Vagina (tissue), 2 donors: Measurements from ENCODE around the gene NT5DC4. TPM values are rescaled to one million over a fixed set of nuclear protein-coding genes. Genes with fewer than 3 reads are reported as not detected.

Source experiments
- DNase-seq, 2 donors: peaks; one replicate each; pipeline ENCODE4 v3.0.0-alpha.2; 2017; ENCODE audit errors: extremely low spot score in 2 of 2
- H3K27ac ChIP-seq: fragments of 200-600 bp; sonication (generic); one replicate; pipeline ENCODE4 v1.5.1; 2019
- H3K27me3 ChIP-seq: fragments of 200-600 bp; sonication (generic); one replicate; pipeline ENCODE4 v1.5.1; 2019
- H3K36me3 ChIP-seq, 2 donors: fragments of 200-600 bp; sonication (generic); one replicate each; pipeline ENCODE4 v1.5.1; 2017 to 2019
- H3K4me1 ChIP-seq: fragments of 200-600 bp; sonication (generic); one replicate; pipeline ENCODE4 v1.5.1; 2019
- H3K4me3 ChIP-seq, 2 donors: fragments of 200-600 bp; sonication (generic); 1 replicate in 1 of 2; 2 replicates in 1 of 2; pipeline ENCODE4 v1.5.1; 2016 to 2019
- H3K9me3 ChIP-seq: fragments of 200-600 bp; sonication (generic); one replicate; pipeline ENCODE4 v1.5.1; 2019
- POLR2A ChIP-seq, 2 donors: fragments of 450-650 bp; IDR thresholded peaks; one replicate each; pipeline ENCODE4 v1.6.1; 2017; ENCODE audit warnings: antibody characterized with exemption in 2 of 2, mild to moderate bottlenecking in 2 of 2, moderate library complexity in 2 of 2
- POLR2AphosphoS5 ChIP-seq, 2 donors: sonication (generic); formaldehyde crosslinking; IDR thresholded peaks; one replicate each; pipeline ENCODE4 v1.9.0; 2017; ENCODE audit warnings: antibody characterized with exemption in 2 of 2, mild to moderate bottlenecking in 2 of 2, low read depth in 1 of 2; ENCODE audit not compliant: insufficient read depth in 1 of 2
- intact Hi-C: fragments of 100-400 bp; cut with DNase I; formaldehyde crosslinking; loops from one replicate; pipeline ENCODE4 v1.15.1; 2023
- total RNA-seq: library from RNA; depleted of rRNA; stranded (reverse); fragments of >200 nt; gene quantifications from one replicate; pipeline ENCODE4 v1.2.3, GENCODE V29; 2016
- TF ChIP-seq, protein P1 (sequence below), 3 experiments: fragments of 450-650 bp in 2 of 3; fragments of 200-600 bp in 1 of 3; sonication (generic) in 1 of 3; IDR thresholded peaks; one replicate each; pipeline ENCODE4 v1.5.1; 2017 to 2019; ENCODE audit warnings: antibody characterized with exemption in 3 of 3, mild to moderate bottlenecking in 2 of 3, moderate library complexity in 2 of 3

NT5DC4 gene
- total RNA-seq, 1 donor from 2014 or later: not detected

DNA sequence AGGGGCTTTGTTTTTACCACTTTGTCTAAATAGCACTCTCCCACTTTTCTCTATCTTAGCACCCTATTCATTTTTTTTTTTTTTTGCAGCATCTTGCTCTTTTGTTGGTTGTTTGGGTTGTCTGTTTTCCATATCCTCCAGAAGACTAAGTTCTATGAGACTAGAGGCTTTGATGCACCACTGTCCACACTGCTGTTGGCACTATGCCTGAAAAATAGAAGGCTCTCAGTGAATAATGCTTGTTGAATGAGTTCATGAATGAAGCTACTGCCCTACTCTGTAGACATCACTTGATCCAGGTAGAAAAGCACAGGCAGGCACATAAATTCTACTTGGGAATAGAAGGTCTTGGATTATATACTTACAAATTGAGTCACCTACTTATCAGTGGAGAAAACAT lies 56.2 kb downstream of the NT5DC4 start:
- H3K9me3 ChIP-seq: no peaks in the 10 kb centered on the region
- no peak overlapping the region for H3K4me3 ChIP-seq
- intact Hi-C loops: no loop called here
- DNase-seq: no peak
- H3K27ac ChIP-seq: no peak overlapping the region
- no peaks in the 10 kb centered on the region for H3K27me3 ChIP-seq
- no peak for TF ChIP-seq POLR2A (IDR thresholded peaks at IDR 0.05)
- no peak for TF ChIP-seq POLR2AphosphoS5 (IDR thresholded peaks at IDR 0.05; ENCODE audit: insufficient read depth in 1 of 2, low read depth in 1 of 2)
- TF ChIP-seq, protein P1, sequence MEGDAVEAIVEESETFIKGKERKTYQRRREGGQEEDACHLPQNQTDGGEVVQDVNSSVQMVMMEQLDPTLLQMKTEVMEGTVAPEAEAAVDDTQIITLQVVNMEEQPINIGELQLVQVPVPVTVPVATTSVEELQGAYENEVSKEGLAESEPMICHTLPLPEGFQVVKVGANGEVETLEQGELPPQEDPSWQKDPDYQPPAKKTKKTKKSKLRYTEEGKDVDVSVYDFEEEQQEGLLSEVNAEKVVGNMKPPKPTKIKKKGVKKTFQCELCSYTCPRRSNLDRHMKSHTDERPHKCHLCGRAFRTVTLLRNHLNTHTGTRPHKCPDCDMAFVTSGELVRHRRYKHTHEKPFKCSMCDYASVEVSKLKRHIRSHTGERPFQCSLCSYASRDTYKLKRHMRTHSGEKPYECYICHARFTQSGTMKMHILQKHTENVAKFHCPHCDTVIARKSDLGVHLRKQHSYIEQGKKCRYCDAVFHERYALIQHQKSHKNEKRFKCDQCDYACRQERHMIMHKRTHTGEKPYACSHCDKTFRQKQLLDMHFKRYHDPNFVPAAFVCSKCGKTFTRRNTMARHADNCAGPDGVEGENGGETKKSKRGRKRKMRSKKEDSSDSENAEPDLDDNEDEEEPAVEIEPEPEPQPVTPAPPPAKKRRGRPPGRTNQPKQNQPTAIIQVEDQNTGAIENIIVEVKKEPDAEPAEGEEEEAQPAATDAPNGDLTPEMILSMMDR (IDR thresholded peaks at IDR 0.05): no peak
- H3K4me1 ChIP-seq: no peaks in the 10 kb centered on the region
- H3K36me3 ChIP-seq: no peaks in the 10 kb centered on the region

DNA sequence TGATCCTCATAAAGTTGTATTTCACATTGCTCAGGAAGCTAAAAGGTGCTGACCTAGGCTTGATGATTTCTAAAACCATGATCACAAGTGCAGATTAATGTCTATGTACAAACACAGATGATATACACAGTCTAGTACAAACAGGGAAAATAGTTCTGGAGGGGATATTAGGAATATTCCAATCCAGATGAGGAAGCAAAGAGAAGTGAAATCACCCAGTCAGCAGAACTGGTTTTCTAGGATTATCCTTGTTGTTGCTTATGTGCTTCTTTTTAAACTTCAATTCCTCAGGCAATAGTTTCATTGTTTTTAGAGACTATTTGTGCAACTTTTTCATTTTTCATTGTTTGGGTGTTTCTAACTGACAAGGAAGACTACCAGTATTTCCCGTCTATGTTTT lies 58.8 kb downstream of the NT5DC4 start:
- H3K4me3 ChIP-seq: no peak overlapping the region
- H3K36me3 ChIP-seq: no peaks in the 10 kb centered on the region
- TF ChIP-seq POLR2AphosphoS5 (IDR thresholded peaks at IDR 0.05; ENCODE audit: insufficient read depth in 1 of 2, low read depth in 1 of 2) (no peak), POLR2A (IDR thresholded peaks at IDR 0.05) (no peak)
- TF ChIP-seq, protein P1 (IDR thresholded peaks at IDR 0.05): no peak
- no peak for DNase-seq
- no peaks in the 10 kb centered on the region for H3K27me3 ChIP-seq
- intact Hi-C loops: no loop called here
- no peaks in the 10 kb centered on the region for H3K9me3 ChIP-seq
- H3K4me1 ChIP-seq: no peaks in the 10 kb centered on the region
- H3K27ac ChIP-seq: no peak overlapping the region

DNA sequence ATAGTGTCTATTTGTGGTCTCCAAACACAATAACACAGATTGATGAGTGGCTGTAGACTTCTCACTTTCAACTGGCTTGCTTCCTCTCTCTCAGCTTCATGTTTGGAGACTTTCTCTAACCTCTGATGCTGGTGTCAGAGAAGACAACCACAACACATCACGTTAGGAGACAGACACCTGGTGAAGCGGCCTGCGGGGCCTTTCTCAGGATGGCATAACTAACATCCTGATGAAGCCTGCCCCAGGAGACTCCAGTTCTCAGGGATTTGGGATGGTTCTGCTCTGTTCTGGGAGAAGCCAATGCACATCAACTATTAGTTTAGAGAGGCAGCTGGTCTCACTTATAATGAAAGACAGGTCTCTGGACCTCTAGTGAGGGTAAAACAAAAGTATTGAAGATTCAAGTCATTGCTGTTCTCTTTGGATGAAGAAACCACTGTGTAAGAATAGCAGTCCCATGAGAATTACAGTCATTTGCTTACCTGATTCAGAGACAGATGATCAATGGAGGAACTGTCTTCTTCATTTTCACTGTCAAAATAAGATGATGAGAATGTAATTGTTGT lies 61.5 kb downstream of the NT5DC4 start:
- intact Hi-C loops: no loop called here
- TF ChIP-seq, protein P1 (IDR thresholded peaks at IDR 0.05): no peak
- Histone ChIP-seq H3K27me3 (no peaks in the 10 kb centered on the region), H3K9me3 (no peaks in the 10 kb centered on the region), H3K27ac (no peak overlapping the region), H3K4me1 (no peaks in the 10 kb centered on the region), H3K4me3 (no peak overlapping the region), H3K36me3 (no peaks in the 10 kb centered on the region)
- DNase-seq: no peak

DNA sequence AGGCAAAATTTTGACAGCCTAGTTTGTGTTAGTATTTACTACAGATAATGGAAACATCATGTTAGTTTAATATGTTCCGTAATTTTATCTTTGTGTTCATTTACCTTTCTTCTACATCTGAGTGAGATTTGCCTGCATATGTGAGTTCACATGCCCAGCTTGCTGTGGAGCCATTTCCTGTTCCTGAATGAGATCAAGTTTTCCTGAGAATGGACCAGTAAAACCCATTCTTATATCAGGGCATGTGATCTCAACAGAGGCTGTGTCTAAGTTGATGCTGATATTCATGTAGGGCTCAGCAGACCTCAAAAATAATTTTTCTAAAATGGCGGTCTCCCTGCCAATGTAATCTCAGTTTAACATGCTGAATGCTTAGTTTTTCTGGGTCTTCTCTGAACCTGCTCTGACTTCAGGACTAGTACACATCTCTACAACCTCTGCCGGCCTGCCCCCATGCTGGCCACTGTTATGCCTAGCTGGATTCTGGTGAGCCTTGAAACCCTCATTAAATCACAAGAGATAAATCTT lies 62.4 kb downstream of the NT5DC4 start:
- Histone ChIP-seq H3K4me1 (no peaks in the 10 kb centered on the region), H3K36me3 (no peaks in the 10 kb centered on the region), H3K4me3 (no peak overlapping the region), H3K27me3 (no peaks in the 10 kb centered on the region), H3K9me3 (no peaks in the 10 kb centered on the region), H3K27ac (no peak overlapping the region)
- DNase-seq: no peak
- intact Hi-C loops: no loop called here
- TF ChIP-seq, protein P1 (IDR thresholded peaks at IDR 0.05): no peak
- TF ChIP-seq POLR2A (IDR thresholded peaks at IDR 0.05) (no peak), POLR2AphosphoS5 (IDR thresholded peaks at IDR 0.05; ENCODE audit: insufficient read depth in 1 of 2, low read depth in 1 of 2) (no peak)
